ENCODE data around the gene LHX3. TPM values are rescaled to one million over a fixed set of nuclear protein-coding genes. Genes with fewer than 3 reads are reported as not detected.
"Not testable (repeated sequence)": the region's sequence is repeated elsewhere in the genome, so short reads cannot be mapped to it uniquely, and the experiment has no call there.

The LHX3 gene
- total RNA-seq, 2 experiments from 2014 or later = not detected

DNA sequence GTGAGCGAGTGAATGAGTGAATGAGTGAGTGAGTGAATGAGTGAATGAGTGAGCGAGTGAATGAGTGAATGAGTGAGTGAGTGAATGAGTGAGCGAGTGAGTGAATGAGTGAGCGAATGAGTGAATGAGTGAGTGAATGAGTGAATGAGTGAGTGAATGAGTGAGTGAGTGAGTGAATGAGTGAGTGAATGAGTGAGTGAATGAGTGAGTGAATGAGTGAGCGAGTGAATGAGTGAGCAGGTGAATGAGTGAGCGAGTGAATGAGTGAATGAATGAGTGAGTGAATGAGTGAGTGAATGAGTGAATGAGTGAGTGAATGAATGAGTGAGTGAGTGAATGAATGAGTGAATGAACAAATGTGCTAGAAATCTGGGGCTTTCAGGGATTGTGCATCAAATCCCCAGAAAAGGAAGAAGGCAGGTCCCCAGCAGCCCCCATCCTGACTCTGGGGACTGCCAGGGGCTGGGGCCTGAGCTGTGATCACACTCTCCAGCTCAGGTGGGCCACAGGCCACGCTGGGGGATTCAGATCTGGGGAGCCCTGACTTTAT is 54.2 kb downstream of the LHX3 start:
- DNase-seq; H3K9me3 Mint-ChIP-seq; CTCF ChIA-PET; H3K36me3 Mint-ChIP-seq (ENCODE audit: low read depth); H3K4me3 Mint-ChIP-seq; H3K27ac Mint-ChIP-seq; H3K27me3 Mint-ChIP-seq; POLR2A ChIA-PET; H3K4me1 Mint-ChIP-seq: not testable (repeated sequence)

DNA sequence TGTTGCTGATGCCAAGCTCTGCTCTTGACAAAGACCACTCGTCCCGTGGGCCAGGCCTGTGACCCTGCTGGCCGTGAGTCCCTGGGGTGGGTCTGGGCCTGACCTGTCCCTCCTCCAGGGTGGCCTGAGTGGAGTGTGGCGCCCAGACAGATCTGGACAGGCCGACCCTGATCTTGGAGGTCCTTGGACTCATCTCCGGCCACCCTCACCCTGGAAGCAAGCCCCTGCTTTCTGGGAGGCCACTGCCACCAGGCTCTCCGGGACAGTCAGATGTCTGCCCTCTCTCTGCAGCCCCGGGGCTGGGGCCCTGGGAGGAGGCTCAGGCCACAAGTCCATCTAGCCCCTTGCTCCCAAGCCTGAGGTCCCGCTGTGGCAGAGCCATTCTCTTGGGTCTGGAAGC is 55.1 kb downstream of the LHX3 start:
- Mint-ChIP-seq H3K4me3 (no peak overlapping the region), H3K27ac (no peak overlapping the region), H3K36me3 (ENCODE audit: low read depth) (no peaks in the 10 kb centered on the region), H3K27me3 (no peaks in the 10 kb centered on the region), H3K9me3 (no peaks in the 10 kb centered on the region), H3K4me1 (no peaks in the 10 kb centered on the region)
- POLR2A ChIA-PET = no interaction called here
- DNase-seq = no peak
- CTCF ChIA-PET = no interaction called here

DNA sequence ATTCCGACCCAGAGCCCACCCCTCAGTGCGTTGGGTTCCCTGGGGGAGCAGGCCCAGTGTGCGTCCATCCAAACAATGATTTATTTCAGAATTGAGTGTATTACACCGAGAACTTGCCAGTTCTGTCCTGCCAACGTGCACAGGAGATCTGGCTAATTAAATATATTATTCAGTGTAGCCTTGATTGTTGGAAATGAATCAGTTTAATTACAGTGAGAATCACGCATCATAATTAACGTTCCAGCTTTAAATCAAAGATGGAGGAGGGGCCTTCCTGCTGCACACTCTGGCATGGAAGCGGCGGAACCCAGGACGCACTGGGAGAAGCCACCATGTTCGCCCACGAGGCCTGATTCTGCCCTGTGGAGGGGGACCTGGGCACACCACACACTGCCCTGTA is 55.6 kb downstream of the LHX3 start:
- POLR2A ChIA-PET = no interaction called here

DNA sequence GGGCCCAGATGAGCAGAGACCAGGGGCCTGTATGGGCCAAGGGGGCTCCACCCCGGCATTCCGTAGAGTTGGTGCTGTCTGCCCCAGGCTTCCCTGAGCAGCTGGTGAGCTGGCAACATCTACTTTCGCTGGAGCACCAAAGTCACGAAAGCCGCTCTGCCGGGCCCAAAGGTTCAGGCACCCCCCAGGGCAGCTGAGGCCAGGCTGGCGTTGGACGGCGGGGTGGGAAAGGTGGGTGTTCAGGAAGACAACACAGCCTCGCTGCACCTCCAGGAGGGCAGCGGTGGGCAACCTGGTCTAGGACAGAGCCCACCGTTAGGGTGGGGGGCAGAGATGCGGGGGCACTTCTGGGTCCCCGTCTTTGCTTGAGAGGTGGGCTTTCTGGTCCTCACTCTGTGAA is 56.2 kb downstream of the LHX3 start:
- CTCF ChIA-PET = no interaction called here
- no peaks in the 10 kb centered on the region for H3K4me1 Mint-ChIP-seq

More for the DNA sequence above, 55.6 kb downstream of the LHX3 start:
- Mint-ChIP-seq H3K4me1 (no peaks in the 10 kb centered on the region), H3K27ac (no peak overlapping the region), H3K9me3 (no peaks in the 10 kb centered on the region), H3K4me3 (no peak overlapping the region), H3K36me3 (ENCODE audit: low read depth) (no peaks in the 10 kb centered on the region), H3K27me3 (no peaks in the 10 kb centered on the region)
- DNase-seq = no peak
- CTCF ChIA-PET = no interaction called here

DNA sequence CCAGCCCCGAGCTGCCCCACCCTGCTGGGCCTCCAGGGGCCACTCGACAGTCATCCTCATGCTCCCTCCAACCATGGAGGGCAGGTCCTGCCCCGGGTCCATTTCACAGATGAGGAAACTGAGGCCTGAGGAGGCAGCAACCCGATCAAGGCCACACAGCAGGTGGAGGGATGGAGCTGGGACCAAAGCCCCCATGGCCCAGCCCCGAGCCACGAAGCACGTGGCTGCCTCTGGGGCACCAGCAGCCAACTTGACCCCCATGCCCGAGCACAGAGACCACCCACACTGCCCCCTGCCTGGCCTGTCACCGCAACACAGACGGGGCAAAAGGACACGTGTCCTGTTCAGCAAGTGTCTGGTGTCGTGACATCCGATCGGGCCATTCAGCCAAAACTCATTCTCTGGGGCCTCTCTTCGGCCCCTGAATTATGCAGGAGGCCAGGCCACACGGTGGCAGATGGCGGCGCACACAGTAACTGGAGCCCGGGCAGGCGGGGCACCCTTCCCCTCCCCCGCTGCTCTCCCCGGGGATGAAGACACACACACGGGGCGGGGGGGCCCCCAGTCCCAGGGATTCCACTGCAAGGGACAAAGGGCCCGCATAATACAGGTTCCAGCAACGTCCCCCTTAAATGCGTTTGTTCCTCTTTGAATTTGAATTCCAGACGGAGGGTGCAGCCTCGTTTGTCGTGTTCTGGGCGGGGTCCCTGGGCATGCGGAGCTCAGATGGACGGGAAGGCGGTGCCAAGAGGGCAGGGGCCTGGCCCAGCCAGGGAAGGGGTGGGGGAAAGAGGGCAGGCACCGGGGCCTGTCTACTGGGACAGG is 56.8 kb downstream of the LHX3 start:
- Mint-ChIP-seq H3K36me3 (ENCODE audit: low read depth) (no peaks in the 10 kb centered on the region), H3K4me1 (no peaks in the 10 kb centered on the region), H3K27me3 (no peaks in the 10 kb centered on the region), H3K9me3 (no peaks in the 10 kb centered on the region), H3K27ac (no peak overlapping the region), H3K4me3 (no peak overlapping the region)
- ChIA-PET CTCF (no interaction called here), POLR2A (no interaction called here)
- no peak for DNase-seq

More for the DNA sequence above, 56.2 kb downstream of the LHX3 start:
- no peaks in the 10 kb centered on the region for H3K27me3 Mint-ChIP-seq
- H3K4me3 Mint-ChIP-seq = no peak overlapping the region
- POLR2A ChIA-PET = no interaction called here
- H3K27ac Mint-ChIP-seq = no peak overlapping the region
- H3K9me3 Mint-ChIP-seq = no peaks in the 10 kb centered on the region
- no peaks in the 10 kb centered on the region for H3K36me3 Mint-ChIP-seq (ENCODE audit: low read depth)
- DNase-seq = no peak

DNA sequence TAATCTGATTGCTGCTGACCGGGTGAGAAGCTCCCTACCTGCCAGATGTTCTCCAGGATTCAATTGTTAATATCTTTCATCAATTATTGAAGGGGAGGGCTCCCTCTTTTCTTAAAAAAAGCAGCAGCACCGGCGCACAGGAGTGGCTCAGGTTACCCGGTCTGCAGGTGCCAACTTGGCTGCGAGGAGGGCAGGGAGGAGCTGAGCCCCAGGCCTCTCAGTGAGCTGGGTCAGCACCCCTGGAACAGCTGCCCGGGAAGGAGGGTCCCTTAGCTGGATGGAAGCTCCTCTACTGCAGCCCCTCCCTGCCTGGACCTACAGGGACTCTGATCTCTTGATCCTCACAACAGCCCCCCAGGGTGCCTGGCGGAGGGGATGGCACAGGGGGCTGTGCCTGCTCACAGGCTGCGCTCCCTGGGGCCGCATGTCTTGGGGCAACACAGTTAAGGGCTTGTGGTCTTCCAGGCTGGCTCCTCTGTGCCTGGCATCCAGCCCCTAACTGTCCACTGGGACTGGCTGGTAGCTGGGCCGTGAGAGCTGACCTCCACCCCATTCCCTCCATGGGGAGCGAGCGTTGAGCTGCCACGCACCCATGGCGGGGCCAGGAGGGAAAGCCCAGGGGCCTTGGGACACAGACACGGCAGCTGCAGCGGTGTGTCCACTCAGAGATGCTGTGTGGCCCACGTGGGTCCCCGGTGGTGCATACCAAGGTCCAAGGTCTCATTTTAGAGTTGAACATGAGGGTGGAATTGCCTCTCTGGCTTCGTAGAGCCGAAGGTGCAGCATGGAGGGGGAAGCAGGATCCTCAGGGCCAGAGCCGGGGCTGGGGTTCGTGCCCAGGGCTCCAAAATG is 57.7 kb downstream of the LHX3 start:
- no peak for DNase-seq
- ChIA-PET CTCF (interaction anchor here (1.3 kb wide), 1 partner anchor 25 kb away, joined by 3 read pairs; no protein-coding TSS in a partner anchor), POLR2A (no interaction called here)
- H3K36me3 Mint-ChIP-seq (ENCODE audit: low read depth) = no peaks in the 10 kb centered on the region
- H3K9me3 Mint-ChIP-seq = no peaks in the 10 kb centered on the region
- no peak overlapping the region for H3K4me3 Mint-ChIP-seq
- no peaks in the 10 kb centered on the region for H3K27me3 Mint-ChIP-seq
- no peaks in the 10 kb centered on the region for H3K4me1 Mint-ChIP-seq
- H3K27ac Mint-ChIP-seq = no peak overlapping the region

Other genes starting within 250 kb of the LHX3 start
- 10 to 100 TPM; 29.7 to 32.6 TPM for gene UBAC1, start 243.8 kb downstream of the LHX3 start, total RNA-seq
- gene NACC2, start 109.8 kb downstream of the LHX3 start, total RNA-seq = 1 to 10 TPM; 4.1 to 4.4 TPM
- gene TMEM250, start 86.3 kb downstream of the LHX3 start, total RNA-seq = 10 to 100 TPM; 50.2 to 56.4 TPM
- 10 to 100 TPM; 13.7 to 14.0 TPM for gene QSOX2, start 40.7 kb upstream of the LHX3 start, total RNA-seq
- gene CCDC187, start 99.0 kb upstream of the LHX3 start, total RNA-seq = not detected
- 1 to 10 TPM; 2.7 to 2.9 TPM for gene GPSM1, start 122.4 kb upstream of the LHX3 start, total RNA-seq
- gene DNLZ, start 158.6 kb upstream of the LHX3 start, total RNA-seq = 10 to 100 TPM; 13.1 to 14.6 TPM
- under 1 TPM; 0.44 to 0.69 TPM for gene CARD9, start 168.5 kb upstream of the LHX3 start, total RNA-seq
- gene SNAPC4, start 195.0 kb upstream of the LHX3 start, total RNA-seq = 10 to 100 TPM in 1 of 2 experiments, 1 to 10 TPM in 1; 9.4 to 10.8 TPM
- gene ENTR1, start 205.5 kb upstream of the LHX3 start, total RNA-seq = 10 to 100 TPM; 59.2 to 62.3 TPM
- gene PMPCA, start 205.5 kb upstream of the LHX3 start, total RNA-seq = 10 to 100 TPM; 52.9 to 58.8 TPM
- 10 to 100 TPM; 16.5 to 18.5 TPM for gene INPP5E, start 234.7 kb upstream of the LHX3 start, total RNA-seq

Data from activated CD4-positive, alpha-beta T cell treated with anti-CD3 and anti-CD28 coated beads, Interleukin-2, amount 10 ng/mL, durations not matched to agents 7 days and 5 days (primary cell).